ENCODE measurements around the gene DUOX2.

DNA sequence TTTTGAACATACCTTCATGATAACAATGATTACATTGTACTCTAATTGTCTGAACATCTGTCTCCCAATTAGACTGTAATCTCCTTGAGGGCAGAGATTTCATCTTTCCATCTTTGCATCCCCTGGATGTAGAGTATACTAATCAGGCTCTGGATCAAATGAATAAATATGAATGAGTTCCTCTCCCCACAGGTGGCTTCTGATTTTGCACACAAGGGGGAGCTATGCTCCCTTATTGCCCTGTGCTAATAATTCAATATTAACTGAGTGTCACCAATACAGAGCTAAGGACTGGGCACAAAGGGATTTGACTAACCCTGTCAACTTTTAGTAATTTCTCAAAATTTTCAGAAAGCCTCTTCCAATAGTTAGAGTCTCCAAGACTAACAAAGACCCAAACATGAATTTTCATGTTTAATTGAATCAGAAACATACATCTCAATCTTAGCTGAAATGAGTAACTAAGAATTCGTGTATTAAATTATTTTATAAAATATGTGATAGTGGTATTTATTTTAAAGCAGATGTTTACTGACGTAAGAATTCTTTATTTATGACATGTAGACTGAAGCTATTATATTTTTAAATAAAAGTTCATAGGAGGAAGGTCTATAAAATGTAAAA, 12.7 kb upstream of the DUOX2 start:
- TF ChIP-seq POLR2A (IDR thresholded peaks at IDR 0.05; ENCODE audit: low read depth) (no peak), POLR2AphosphoS5 (IDR thresholded peaks at IDR 0.05) (no peak)
- TF ChIP-seq, protein P1, sequence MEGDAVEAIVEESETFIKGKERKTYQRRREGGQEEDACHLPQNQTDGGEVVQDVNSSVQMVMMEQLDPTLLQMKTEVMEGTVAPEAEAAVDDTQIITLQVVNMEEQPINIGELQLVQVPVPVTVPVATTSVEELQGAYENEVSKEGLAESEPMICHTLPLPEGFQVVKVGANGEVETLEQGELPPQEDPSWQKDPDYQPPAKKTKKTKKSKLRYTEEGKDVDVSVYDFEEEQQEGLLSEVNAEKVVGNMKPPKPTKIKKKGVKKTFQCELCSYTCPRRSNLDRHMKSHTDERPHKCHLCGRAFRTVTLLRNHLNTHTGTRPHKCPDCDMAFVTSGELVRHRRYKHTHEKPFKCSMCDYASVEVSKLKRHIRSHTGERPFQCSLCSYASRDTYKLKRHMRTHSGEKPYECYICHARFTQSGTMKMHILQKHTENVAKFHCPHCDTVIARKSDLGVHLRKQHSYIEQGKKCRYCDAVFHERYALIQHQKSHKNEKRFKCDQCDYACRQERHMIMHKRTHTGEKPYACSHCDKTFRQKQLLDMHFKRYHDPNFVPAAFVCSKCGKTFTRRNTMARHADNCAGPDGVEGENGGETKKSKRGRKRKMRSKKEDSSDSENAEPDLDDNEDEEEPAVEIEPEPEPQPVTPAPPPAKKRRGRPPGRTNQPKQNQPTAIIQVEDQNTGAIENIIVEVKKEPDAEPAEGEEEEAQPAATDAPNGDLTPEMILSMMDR (IDR thresholded peaks at IDR 0.05) = peak; percentile 40 to 57 (median 50)

All from esophagus muscularis mucosa (tissue), 3 donors.